ENCODE data around the gene NRK.

- TF ChIP-seq CTCF (conservative IDR thresholded peaks at IDR 0.05; ENCODE audit: low read depth, low read length) (no peak), EZH2 (IDR thresholded peaks at IDR 0.05; ENCODE audit: low read length, unreplicated experiment) (no peak)
Measured at GRCh38 chrX:105874790-105875189, 52.5 kb downstream of the NRK start.

All from PC-3 (cell line).